Esophagus squamous epithelium (tissue), 4 donors: Measurements from ENCODE around the gene TMEM9.

Experiments used
- CTCF ChIP-seq, 6 experiments: fragments of 450-650 bp in 4 of 6; fragments of 200-600 bp in 2 of 6; sonication (generic) in 2 of 6; IDR thresholded peaks; one replicate each; pipeline ENCODE4 v1.5.1; 2016 to 2019; ENCODE audit warnings: antibody characterized with exemption in 6 of 6, mild to moderate bottlenecking in 4 of 6, moderate library complexity in 4 of 6
- POLR2A ChIP-seq, 4 donors: fragments of 450-650 bp; IDR thresholded peaks; one replicate each; pipeline ENCODE4 v1.6.1; 2017; ENCODE audit warnings: antibody characterized with exemption in 4 of 4, mild to moderate bottlenecking in 4 of 4, moderate library complexity in 3 of 4

GRCh38 chr1:201093561-201093960, 60.7 kb downstream of the TMEM9 start:
- TF ChIP-seq CTCF (IDR thresholded peaks at IDR 0.05) (no peak), POLR2A (IDR thresholded peaks at IDR 0.05) (no peak)
